ENCODE measurements around the gene DIPK1C.

Gene DIPK1C

DNA sequence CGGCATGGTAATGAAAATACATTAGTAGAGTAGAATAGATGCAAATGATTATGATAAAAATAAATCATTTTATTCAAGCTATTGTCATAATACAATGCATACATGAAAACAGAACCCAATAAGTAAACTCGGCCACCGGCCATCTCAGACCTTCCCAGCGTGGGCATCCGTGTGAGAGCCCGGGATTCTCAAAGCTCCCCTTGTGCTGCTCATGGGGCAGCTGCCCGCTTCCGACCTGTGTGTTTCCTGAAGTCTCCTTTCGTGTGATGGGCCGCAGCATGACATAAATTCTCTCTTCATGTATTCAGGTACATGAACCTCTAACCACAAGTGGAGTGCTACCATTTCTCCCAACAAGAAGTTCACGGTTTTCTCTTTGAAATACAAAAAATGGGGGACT lies 25.6 kb upstream of the DIPK1C start:
- no peak for DNase-seq (ENCODE audit: low read depth)

GRCh38 chr18:74480149-74480651 lies 23.1 kb upstream of the DIPK1C start:
- no peak for DNase-seq (ENCODE audit: low read depth)

GRCh38 chr18:74479486-74480148 lies 22.5 kb upstream of the DIPK1C start:
- no peak for DNase-seq (ENCODE audit: low read depth)

GRCh38 chr18:74478880-74479279 lies 21.8 kb upstream of the DIPK1C start:
- no peak for DNase-seq (ENCODE audit: low read depth)

- no peak for DNase-seq (ENCODE audit: low read depth)
Measured at GRCh38 chr18:74478316-74478715, 21.2 kb upstream of the DIPK1C start.

GRCh38 chr18:74477771-74478170 lies 20.7 kb upstream of the DIPK1C start:
- no peak for DNase-seq (ENCODE audit: low read depth)

GRCh38 chr18:74476140-74476539 lies 19.0 kb upstream of the DIPK1C start:
- no peak for DNase-seq (ENCODE audit: low read depth)

DNA sequence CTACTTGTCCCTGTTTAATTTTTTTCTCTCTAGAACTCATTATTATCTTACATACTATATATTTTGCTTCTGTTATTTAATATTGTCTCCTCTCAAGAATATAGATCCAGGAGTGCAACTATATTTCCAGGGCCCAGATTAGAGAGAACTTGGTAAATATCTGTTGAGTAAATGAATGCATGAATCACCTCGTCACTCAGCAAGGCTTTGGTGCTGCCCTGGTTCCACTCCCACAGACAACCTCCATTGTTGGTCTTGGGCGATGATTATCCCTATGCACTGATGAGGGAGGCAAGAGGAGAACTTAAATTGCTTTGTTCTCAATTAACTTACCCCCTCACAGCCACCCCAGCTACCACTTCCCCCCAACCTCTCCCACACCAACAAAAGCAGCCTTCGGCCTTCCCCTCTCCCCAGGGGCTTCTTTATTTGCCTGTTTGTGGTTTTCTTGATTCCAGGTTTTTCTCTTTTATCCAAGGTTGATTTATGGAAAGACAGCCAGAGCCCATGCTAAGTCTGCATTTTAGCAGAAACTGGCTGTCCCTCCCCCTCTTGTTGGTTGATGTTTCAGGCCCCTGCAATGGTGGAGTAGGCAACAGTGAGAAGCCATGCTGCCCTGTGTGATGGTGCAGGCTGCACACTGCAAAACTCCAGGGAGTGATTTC lies 17.0 kb upstream of the DIPK1C start:
- DNase-seq (ENCODE audit: low read depth), result no peak

- DNase-seq (ENCODE audit: low read depth), result no peak
Measured at GRCh38 chr18:74472312-74472711, 15.2 kb upstream of the DIPK1C start.

DNA sequence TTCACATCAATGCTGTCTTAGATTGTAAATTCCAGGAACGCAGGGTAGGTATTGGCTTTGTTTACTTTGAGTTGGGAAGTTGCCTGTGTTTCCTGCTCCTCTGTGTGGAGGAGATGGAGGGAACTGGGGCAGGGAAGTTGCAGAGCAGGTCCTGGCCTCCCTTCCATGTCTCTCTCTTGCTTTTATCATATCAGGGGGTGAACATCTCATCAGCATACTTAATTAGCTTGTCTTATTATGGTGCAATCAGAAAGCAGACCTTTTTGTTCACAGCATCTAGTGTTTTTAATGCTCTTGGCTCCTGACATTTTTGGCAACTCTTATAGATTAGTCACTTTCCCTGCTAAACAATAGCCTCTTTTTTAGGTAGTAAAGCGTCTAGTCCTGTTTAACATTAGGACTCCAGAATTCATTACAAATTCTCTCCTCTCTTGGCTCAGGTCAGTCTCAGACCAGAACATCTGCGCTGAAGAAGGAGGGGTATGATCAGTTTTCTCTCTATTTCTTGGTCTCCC lies 11.5 kb upstream of the DIPK1C start:
- DNase-seq (ENCODE audit: low read depth), result no peak

- no peak for DNase-seq (ENCODE audit: low read depth)
Measured at GRCh38 chr18:74465775-74466174, 8.7 kb upstream of the DIPK1C start.

DNA sequence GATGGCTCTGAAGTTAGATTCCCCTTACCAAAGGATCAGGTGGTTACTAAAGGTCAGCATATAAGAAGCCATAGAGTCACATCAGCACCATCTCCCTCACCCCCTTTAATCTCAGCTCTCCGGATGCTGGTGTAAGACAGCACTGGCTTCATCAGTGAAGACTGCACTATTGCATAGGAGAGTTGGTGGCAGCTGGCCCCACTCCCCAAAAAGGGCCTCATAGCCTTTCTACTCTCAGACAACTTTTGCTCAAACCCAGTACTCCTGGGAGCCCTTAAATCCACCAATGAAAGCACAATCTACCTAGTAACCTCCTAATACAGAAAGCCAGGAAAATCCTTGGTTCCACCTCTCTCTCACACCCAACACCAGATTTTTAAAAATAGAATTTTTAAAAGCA lies 6.9 kb upstream of the DIPK1C start:
- no peak for DNase-seq (ENCODE audit: low read depth)

DNA sequence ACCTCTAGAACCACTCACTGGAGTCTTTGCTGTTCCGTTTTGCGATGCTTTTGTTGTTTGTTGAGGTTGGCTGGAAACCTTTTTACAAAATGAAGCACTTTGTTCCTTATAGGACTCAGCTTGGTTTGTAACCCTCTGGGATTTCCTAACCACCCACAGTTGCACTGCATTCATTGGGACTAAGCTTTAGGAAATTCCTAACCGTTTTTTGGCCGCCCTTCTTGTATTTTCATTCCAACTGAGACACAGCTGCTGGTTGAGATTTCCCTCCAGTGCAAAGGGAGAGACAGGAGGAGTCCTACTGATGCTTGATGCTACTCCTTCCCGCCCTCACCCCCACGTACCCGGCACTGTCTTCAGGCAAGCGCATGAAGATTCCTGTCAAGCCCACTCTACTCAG lies 6.1 kb upstream of the DIPK1C start:
- no peak for DNase-seq (ENCODE audit: low read depth)

DNA sequence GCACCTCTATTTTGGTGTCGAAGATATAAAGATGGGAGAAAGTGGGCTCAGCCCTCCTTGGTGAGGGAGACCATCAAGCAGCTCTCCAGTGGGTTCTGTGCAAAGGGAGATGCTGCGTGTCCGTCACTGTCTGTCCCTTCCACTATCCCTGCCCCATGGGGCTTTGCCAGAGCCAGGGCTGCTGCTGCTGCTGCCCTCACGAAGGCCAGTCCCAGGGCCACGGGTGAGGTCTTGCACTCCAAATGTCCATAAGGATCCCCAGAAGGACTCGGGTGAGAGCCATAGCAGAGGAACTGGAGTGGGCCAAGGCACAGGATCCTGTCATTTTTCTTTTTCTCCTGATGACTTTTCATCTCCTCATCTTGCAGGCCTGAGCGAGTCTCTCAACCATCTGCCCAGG lies 3.7 kb upstream of the DIPK1C start:
- DNase-seq (ENCODE audit: low read depth), result no peak

GRCh38 chr18:74459889-74460288 lies 2.8 kb upstream of the DIPK1C start:
- DNase-seq (ENCODE audit: low read depth), result no peak

DNA sequence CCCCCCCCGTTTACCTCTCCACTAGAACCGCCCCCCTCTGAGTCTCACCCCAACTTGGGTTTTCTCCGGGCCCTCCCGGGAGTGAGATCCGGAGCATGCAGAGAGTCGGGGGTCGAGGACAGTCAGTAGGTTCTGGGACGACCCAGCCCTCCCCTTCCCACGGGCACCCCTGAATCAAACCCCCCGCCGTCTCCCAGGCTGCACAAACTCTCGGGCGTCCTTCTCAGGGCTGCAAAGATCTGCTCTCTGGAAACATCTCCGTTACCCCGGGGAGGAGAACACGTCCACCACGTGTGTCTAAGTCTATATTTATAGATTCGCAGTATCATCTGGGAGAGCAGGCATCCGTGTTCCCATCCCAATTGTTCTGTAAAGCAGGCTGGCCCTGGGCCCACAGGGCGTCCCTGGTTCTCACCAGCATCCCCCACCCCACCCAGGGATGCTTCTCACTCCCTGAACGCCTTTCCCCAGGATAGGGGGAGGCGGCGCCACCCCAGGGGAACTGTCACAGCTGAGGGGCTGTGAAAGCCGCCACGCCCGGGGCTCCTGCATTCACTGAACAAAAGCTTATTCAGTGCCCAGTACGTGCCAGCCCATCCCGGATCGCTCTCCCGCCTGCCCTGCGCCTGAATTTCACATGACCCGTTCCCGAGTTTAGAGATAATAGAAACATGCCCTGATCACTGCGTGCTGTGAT lies 765 bp upstream of the DIPK1C start:
- DNase-seq (ENCODE audit: low read depth), result no peak

GRCh38 chr18:74456349-74457042 lies 612 bp downstream of the DIPK1C start:
- DNase-seq (ENCODE audit: low read depth), result no peak

DNA sequence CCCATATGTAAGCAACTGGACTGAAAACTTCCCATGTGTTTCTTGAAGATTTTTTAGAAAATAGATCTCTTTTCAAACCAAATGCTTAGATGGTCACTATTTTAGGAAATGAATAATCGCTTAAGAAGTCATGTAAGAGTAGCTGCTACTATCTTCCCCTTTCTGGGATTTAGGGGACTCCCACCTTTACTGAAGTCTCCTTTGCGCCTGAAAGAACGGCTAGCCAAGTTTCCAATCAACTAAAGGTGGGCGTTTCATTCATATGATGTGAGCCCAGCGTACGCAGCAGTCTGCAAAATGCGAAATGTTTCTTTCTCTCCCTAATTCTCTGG lies 1.1 kb downstream of the DIPK1C start:
- no peak for DNase-seq (ENCODE audit: low read depth)

GRCh38 chr18:74455386-74455785 lies 1.7 kb downstream of the DIPK1C start:
- DNase-seq (ENCODE audit: low read depth), result no peak

DNA sequence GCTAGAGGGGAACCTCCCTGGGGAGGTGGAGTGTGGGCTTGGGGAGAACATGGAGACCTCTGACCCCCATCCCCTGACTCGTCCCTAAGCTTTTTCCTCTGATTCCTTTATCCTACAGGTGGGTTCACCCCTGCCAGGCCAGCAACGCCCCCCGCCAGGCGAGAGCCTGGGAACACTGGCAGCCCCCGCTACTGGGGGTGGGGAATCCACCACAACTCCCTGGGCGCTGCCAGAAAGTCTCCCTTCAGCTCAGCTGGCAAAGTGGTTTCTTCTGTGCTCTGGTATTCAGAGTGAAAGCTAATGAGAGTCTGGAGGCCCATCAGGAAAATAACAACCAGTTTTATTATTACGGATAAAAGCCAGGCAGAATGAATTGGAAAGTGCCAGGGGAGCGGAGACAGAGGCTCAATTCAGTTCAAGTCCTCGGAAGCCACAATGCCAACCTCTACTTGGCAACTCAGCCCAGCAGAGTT lies 2.8 kb downstream of the DIPK1C start:
- DNase-seq (ENCODE audit: low read depth), result no peak

DNA sequence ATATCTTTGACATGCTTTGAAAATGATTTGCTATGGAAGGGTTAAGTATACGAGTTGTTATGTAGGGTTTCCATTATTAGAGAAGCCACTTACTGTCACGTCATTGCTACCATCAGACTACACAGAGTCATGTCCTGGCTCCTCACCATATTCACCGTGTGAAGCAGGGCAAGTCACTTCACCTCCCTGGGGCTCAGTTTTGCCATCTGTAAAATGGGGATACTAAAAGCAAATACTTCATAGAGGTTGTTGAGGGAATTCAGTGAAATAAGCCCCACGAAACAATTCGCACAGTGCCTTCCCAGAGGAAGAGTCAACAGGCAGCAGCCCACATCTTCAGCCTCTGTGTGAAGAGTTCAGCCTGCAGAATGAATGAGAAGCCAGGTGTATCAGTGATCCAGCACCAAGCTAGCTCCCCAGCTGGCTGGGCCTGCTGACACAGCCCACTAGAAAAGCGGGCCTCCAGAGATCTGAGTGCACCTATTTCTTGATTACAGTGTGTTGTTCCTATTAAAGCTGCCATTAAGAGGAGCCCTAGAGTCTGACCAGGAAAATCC lies 3.4 kb downstream of the DIPK1C start:
- no peak for DNase-seq (ENCODE audit: low read depth)

- no peak for DNase-seq (ENCODE audit: low read depth)
Measured at GRCh38 chr18:74453016-74453566, 4.0 kb downstream of the DIPK1C start.
